Stomach (tissue), 9 donors: ENCODE measurements around the gene PRTG. TPM values are rescaled to one million over a fixed set of nuclear protein-coding genes. Genes with fewer than 3 reads are reported as not detected.

Source experiments
- DNase-seq, 2 donors: peaks; one replicate each; pipeline versions ENCODE4 v3.0.0 to v3.0.0-alpha.2; 2013 to 2019
- H3K27ac ChIP-seq, 5 donors: fragments of 200-600 bp in 4 of 5; sonication (generic) in 4 of 5; one replicate each; pipeline ENCODE4 v1.5.1; 2013 to 2019; ENCODE audit warnings: mild to moderate bottlenecking in 1 of 5, moderate library complexity in 1 of 5
- H3K27me3 ChIP-seq, 3 donors: fragments of 200-600 bp; sonication (generic); one replicate each; pipeline ENCODE4 v1.5.1; 2017 to 2019; ENCODE audit warnings: mixed run types in 1 of 3
- H3K36me3 ChIP-seq, 4 donors: fragments of 200-600 bp; sonication (generic); 1 replicate in 3 of 4; 2 replicates in 1 of 4; pipeline ENCODE4 v1.5.1; 2016 to 2019
- H3K4me1 ChIP-seq, 4 donors: fragments of 200-600 bp; sonication (generic); one replicate each; pipeline ENCODE4 v1.5.1; 2016 to 2019
- H3K4me3 ChIP-seq, 4 donors: fragments of 200-600 bp; sonication (generic) in 3 of 4; one replicate each; pipeline ENCODE4 v1.5.1; 2016 to 2019; ENCODE audit warnings: mild to moderate bottlenecking in 1 of 4
- H3K9me3 ChIP-seq, 4 donors: fragments of 200-600 bp; sonication (generic); one replicate each; pipeline ENCODE4 v1.5.1; 2016 to 2019
- EP300 ChIP-seq: sonication (generic); formaldehyde crosslinking; IDR thresholded peaks from one replicate; pipeline ENCODE4 v1.6.1; 2017; ENCODE audit warnings: antibody characterized with exemption
- POLR2A ChIP-seq, 4 donors: fragments of 450-650 bp; IDR thresholded peaks; one replicate each; pipeline ENCODE4 v1.6.1; 2016; ENCODE audit warnings: antibody characterized with exemption in 4 of 4, control low read depth in 2 of 4, mild to moderate bottlenecking in 1 of 4, moderate library complexity in 1 of 4
- POLR2AphosphoS5 ChIP-seq, 3 donors: sonication (generic); formaldehyde crosslinking; IDR thresholded peaks; one replicate each; pipeline ENCODE4 v1.6.1; 2016; ENCODE audit warnings: antibody characterized with exemption in 3 of 3
- WGBS, 5 donors: extraction: QIAGEN DNeasy Blood & Tissue Kit in 3 of 5; methylation state at CpG; one replicate each; pipeline versions ENCODE4 v1.1.5 to v1.1.7; 2013 to 2018; 5-methylcytosine and 5-hydroxymethylcytosine counted together
- intact Hi-C: fragments of 100-400 bp; cut with DNase I; formaldehyde crosslinking; loops from one replicate; pipeline ENCODE4 v1.15.1; 2023; ENCODE audit warnings: low total_unique reads
- polyA plus RNA-seq, 3 donors: library from polyadenylated mRNA; stranded (reverse); fragments of 200-250 nt; gene quantifications; one replicate each; pipeline ENCODE4 v1.2.3, GENCODE V29; 2013
- total RNA-seq, 5 donors: library from RNA; depleted of rRNA; stranded (reverse); fragments of >200 nt; gene quantifications; one replicate each; pipeline versions ENCODE4 v1.1.0 to v1.2.3, GENCODE V29; 2014 to 2016
- TF ChIP-seq, protein P1 (sequence below), 7 experiments: fragments of 450-650 bp in 4 of 7; fragments of 200-600 bp in 3 of 7; sonication (generic) in 3 of 7; IDR thresholded peaks; one replicate each; pipeline ENCODE4 v1.5.1; 2016 to 2019; ENCODE audit warnings: antibody characterized with exemption in 7 of 7, control low read depth in 2 of 7, mild to moderate bottlenecking in 1 of 7
- donor health status: healthy with polysubstance abuse.
- donor health status: Bipolar disorder and iron deficiency.
- donor health status: healthy.

Gene PRTG
- total and polyA plus RNA-seq, 8 donors = under 0.01 to 12.3 (median 0.63) TPM; not detected in 2

GRCh38 chr15:55715355-55716076, 27.4 kb downstream of the PRTG start:
- Histone ChIP-seq H3K4me1 (peaks cover 0 to 9% (median 0%) of the 10 kb centered on the region in 4 donors), H3K9me3 (no peaks in the 10 kb centered on the region), H3K27me3 (no peaks in the 10 kb centered on the region), H3K27ac (no peak overlapping the region), H3K36me3 (no peaks in the 10 kb centered on the region), H3K4me3 (no peak overlapping the region)
- intact Hi-C loops = no loop called here
- TF ChIP-seq EP300 = no peak
- WGBS, 5 donors = 38 to 61% (median 47%) methylated on average over 6 of the region's 6 CpGs
- DNase-seq = no peak

GRCh38 chr15:55714064-55714463, 28.9 kb downstream of the PRTG start:
- 34 to 76% (median 55%) methylated on average over 2 of the region's 2 CpGs for WGBS, 5 donors
- H3K4me3 ChIP-seq = no peak overlapping the region
- H3K9me3 ChIP-seq = no peaks in the 10 kb centered on the region
- H3K4me1 ChIP-seq = peaks cover 0 to 9% (median 0%) of the 10 kb centered on the region in 4 donors
- no peaks in the 10 kb centered on the region for H3K36me3 ChIP-seq
- DNase-seq = no peak
- no peaks in the 10 kb centered on the region for H3K27me3 ChIP-seq
- intact Hi-C loops = no loop called here
- no peak overlapping the region for H3K27ac ChIP-seq
- TF ChIP-seq POLR2A (IDR thresholded peaks at IDR 0.05) (no peak), POLR2AphosphoS5 (IDR thresholded peaks at IDR 0.05) (no peak), EP300 (no peak)
- TF ChIP-seq, protein P1, sequence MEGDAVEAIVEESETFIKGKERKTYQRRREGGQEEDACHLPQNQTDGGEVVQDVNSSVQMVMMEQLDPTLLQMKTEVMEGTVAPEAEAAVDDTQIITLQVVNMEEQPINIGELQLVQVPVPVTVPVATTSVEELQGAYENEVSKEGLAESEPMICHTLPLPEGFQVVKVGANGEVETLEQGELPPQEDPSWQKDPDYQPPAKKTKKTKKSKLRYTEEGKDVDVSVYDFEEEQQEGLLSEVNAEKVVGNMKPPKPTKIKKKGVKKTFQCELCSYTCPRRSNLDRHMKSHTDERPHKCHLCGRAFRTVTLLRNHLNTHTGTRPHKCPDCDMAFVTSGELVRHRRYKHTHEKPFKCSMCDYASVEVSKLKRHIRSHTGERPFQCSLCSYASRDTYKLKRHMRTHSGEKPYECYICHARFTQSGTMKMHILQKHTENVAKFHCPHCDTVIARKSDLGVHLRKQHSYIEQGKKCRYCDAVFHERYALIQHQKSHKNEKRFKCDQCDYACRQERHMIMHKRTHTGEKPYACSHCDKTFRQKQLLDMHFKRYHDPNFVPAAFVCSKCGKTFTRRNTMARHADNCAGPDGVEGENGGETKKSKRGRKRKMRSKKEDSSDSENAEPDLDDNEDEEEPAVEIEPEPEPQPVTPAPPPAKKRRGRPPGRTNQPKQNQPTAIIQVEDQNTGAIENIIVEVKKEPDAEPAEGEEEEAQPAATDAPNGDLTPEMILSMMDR (IDR thresholded peaks at IDR 0.05) = no peak

- 86 to 92% (median 87%) methylated on average over 2 of the region's 2 CpGs for whole genome bisulfite sequencing, 5 donors
- intact Hi-C loops = no loop called here
- Histone ChIP-seq H3K4me1 (peaks cover 0 to 12% (median 0%) of the 10 kb centered on the region in 4 donors), H3K36me3 (no peaks in the 10 kb centered on the region), H3K9me3 (no peaks in the 10 kb centered on the region), H3K27me3 (no peaks in the 10 kb centered on the region), H3K27ac (no peak overlapping the region), H3K4me3 (no peak overlapping the region)
- TF ChIP-seq EP300 = no peak
- no peak for TF ChIP-seq POLR2AphosphoS5 (IDR thresholded peaks at IDR 0.05)
- TF ChIP-seq, protein P1 (IDR thresholded peaks at IDR 0.05) = no peak
- no peak for TF ChIP-seq POLR2A (IDR thresholded peaks at IDR 0.05)
- no peak for DNase-seq
These were observed 30.6 kb downstream of the PRTG start for GRCh38 chr15:55712363-55712762.

GRCh38 chr15:55710286-55710685, 32.7 kb downstream of the PRTG start:
- intact Hi-C loops = no loop called here
- H3K4me1 ChIP-seq = peaks cover 0 to 6% (median 0%) of the 10 kb centered on the region in 4 donors
- H3K27me3 ChIP-seq = no peaks in the 10 kb centered on the region
- no peak overlapping the region for H3K4me3 ChIP-seq
- DNase-seq = no peak
- H3K36me3 ChIP-seq = no peaks in the 10 kb centered on the region
- no peaks in the 10 kb centered on the region for H3K9me3 ChIP-seq
- no peak overlapping the region for H3K27ac ChIP-seq
- TF ChIP-seq, protein P1 (IDR thresholded peaks at IDR 0.05) = no peak
- no peak for TF ChIP-seq POLR2A (IDR thresholded peaks at IDR 0.05)
- TF ChIP-seq POLR2AphosphoS5 (IDR thresholded peaks at IDR 0.05) = no peak
- no peak for TF ChIP-seq EP300

GRCh38 chr15:55709458-55709857, 33.5 kb downstream of the PRTG start:
- Histone ChIP-seq H3K4me3 (no peak overlapping the region), H3K27ac (no peak overlapping the region), H3K9me3 (no peaks in the 10 kb centered on the region), H3K27me3 (no peaks in the 10 kb centered on the region), H3K36me3 (no peaks in the 10 kb centered on the region), H3K4me1 (peaks cover 0 to 3% (median 0%) of the 10 kb centered on the region in 4 donors)
- intact Hi-C loops = no loop called here
- 38 to 49% (median 47%) methylated on average over 2 of the region's 2 CpGs for WGBS, 5 donors
- DNase-seq = no peak
- TF ChIP-seq POLR2AphosphoS5 (IDR thresholded peaks at IDR 0.05) (no peak), POLR2A (IDR thresholded peaks at IDR 0.05) (no peak), EP300 (no peak)
- TF ChIP-seq, protein P1 (IDR thresholded peaks at IDR 0.05) = no peak
